ENCODE measurements around the gene FZD1.

- TF ChIP-seq CTCF (IDR thresholded peaks at IDR 0.05) (no peak), ZFX (IDR thresholded peaks at IDR 0.05; ENCODE audit: borderline replicate concordance) (no peak)
Observed at GRCh38 chr7:91293840-91294239, 29.6 kb downstream of the FZD1 start.
